ENCODE measurements around the gene CHID1.

CHID1 gene

DNA sequence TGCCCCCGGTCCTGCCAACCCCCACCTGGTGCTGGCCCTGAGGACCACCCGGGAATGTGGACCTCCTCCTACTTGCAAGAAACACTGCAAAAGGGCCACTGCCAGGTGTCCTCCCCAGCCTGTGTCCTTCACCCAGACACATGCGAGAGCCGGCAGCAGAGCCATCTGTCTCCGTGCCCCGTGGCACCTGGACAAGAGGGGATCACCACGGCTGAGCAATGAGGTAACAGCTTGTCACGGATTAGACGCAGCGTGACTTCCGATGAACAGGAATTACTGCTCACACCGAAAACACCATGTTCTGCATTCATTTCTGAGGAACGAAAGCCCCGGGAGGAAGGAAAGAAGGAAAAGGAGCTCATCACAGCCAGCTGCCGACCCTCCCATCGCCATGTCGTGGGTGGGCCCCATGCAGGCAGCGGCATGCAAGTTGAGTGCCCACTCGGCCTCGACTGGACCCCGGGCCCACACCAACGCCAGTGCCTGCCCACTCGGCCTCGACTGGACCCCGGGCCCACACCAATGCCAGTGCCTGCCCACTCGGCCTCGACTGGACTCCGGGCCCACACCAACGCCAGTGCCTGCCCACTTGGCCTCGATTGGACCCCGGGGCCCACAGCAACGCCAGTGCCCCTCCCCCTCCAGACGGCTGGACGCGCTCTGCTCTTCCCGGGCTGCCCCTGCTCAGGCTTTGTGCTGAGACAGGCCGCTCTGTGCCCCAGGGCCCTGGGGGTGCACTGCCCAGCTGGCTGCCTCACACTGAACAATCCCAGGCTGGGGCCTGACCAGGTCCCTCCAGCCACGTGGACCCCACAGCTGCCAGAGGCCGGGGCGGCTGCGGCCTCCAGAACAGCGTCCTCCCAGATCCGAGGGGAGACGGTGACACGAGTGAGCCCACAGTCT lies 22.0 kb downstream of the CHID1 start:
- no peak for DNase-seq (ENCODE audit: low read depth in 2 of 2)

DNA sequence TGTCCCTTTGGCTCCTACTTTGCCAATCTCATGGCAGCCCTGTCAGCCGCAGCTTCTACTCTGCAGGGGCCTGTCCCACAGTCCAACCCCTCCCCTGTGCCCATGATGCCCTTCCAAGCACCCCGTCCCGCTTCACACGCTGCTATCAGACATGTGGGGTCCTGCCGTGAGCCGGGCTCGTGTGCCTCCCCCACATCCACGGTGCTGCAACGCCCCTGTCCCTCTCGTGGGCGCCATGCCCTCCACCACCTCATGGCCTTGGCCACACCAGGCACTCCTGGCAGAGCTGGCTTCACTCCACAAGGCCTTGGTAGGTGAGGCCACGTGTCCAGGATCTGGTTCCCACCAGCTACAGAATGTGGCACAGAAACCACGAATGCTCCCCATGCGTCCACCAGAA lies 23.0 kb downstream of the CHID1 start:
- no peak for DNase-seq (ENCODE audit: low read depth in 2 of 2)

DNA sequence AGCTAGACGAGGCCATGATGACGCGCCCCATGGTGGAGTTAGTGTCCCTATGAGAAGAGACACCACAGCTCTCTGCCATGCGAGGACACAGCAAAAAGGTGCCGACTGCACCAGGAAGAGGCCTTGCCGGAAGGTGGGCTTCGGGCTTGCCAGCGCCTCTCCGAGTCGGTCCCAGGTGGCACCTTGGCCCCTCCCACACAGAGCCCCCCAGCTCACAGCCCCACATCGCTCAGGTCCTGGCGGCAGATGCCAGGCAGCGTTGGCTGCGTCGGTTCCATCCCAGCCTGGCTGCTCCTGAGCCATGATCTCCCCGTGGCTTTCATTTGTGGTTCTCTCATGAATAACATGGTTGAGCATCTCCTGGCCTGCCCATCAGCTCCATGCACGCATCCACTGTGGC lies 24.0 kb downstream of the CHID1 start:
- no peak for DNase-seq (ENCODE audit: low read depth in 2 of 2)

DNA sequence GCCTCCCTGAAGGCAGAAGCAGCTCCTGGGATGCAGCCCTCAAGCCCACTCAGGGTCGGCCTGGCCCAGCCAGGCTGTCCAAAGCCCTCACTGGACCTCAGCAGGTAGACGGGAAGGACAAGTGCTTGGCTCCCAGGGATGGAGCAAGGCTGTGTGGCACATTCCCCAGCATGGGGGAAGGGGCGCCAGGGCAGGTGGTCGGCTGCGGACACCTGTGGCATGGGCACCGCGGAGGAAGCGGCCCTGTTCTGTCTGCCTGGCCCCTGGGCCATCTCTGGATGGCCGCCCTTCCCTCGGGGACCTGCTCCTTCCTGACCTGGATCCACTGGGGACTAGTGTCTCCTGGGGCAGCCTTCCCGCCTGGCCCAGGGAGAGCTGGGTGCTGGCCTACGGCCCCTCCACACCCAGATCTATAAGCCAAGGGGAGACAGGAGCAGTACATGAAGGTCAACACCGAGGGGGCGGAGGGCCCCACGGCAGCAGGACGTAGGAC lies 26.0 kb downstream of the CHID1 start:
- DNase-seq (ENCODE audit: low read depth in 2 of 2), result no peak

DNA sequence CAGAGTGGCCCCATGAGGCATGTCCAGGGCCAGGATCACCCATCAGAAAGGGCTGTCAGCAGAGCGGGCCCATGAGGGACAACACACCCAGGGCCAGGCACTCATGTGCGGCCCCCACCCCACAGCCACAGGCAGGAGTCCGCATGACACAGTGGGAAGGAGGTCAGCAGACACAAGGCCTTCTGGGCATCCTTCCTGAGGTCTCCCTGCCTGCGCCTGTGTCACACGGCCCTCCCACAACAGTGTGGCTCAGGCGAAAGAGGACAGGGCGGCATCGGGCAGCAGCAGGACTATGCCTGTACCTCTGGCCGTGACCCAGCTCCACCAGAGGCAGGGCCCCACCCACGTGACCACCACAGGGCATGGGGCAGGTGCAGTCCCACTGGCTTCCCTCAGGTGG lies 27.1 kb downstream of the CHID1 start:
- no peak for DNase-seq (ENCODE audit: low read depth in 2 of 2)

DNA sequence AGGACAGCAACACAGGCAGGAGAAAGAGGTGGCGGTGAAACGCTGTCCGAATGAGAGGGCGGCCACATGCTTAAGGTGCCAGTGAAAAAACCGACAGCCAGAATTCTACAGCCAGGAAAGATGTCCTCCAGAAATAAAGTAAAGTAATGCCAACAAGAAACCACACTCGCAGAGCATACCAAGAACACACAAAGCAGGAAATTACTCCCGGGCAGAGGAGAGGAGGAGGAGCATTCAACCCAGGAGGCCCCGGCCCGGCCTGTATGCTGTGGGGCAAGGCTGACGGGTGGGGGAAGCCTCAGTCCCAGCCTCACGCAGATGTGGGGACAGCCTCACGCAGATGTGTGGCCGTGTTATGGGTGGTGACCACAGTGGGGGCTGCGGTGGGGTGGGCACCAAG lies 28.0 kb downstream of the CHID1 start:
- no peak for DNase-seq (ENCODE audit: low read depth in 2 of 2)

DNA sequence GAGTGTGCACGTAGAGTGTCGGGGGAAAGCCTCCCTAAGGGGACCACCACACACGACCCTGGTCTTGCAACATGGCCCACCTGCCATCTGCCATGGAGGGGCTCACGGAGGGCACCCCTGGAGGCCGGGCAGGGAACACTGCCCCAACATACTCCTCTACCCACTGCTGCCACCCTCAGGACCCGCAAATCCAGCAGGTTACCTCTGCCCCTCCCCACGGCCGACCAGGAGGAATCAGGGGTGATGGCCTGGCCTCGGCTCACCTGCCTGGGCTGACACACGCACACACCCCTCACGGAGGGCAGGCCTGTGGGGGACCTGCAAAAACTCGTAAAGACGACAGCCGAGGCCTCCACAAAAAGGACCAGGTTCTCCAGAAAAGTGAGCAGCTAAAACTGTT lies 30.2 kb downstream of the CHID1 start:
- no peak for DNase-seq (ENCODE audit: low read depth in 2 of 2)

DNA sequence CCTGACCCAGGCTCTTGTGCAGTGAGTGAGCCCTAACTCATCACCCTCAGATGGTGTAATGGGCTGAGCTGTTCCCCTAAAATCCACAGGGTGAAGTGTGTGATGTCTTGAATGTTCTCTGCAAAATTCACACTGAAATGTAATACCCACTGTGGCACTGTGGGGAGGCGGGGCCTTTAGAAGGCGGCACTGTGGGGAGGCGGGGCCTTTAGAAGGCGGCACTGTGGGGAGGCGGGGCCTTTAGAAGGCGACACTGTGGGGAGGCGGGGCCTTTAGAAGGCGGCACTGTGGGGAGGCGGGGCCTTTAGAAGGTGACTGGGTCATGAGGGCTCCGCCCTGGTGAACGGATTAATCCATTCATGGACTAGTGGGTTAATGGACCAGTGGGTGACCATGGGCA lies 33.0 kb downstream of the CHID1 start:
- DNase-seq (ENCODE audit: low read depth in 2 of 2), result no peak

DNA sequence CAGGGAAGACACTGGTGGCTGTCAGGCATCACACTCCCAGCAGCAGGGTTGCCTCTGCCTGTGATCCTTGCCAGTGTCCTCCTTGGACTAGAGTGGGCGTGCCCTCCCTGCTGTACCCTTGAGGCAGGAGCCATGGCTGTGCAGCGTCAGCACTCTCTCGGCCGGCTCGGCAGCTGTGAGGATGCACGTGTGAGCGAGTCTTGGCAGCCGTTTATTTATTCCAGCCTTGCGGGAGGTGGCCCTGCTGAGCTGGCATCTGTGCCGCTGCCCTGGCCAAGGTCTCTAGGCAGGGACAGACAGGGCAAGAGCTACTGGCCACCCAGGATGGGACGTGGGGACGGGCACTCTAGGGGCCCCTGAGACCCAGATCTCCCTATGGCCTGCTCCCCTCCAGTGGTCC lies 34.1 kb downstream of the CHID1 start:
- DNase-seq (ENCODE audit: low read depth in 2 of 2), result no peak

DNA sequence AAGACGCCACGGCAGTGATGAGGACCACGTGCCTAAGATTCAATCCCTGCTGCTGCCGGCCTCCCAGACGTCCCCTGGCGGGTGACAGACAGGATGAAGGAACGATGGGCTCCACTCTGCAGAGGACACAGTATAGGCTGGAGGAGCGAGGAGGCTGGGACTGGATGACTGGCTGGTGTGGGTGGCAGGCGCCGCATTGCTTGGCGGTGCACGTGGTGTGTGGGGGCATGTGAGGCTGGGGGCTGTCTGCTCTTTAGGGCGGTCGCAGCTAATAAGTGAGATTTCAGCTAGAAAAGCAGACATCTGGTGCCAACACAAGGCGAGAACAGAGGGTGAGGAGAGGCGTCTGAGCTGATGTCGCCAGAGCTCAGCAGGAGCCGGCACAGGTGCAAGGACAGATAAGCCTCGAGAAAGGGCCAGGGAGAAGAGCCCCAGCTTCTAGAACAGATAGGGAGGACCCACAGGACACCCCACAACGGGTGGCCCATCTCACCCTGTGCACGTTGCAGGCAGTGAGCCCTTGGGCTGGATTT lies 34.8 kb downstream of the CHID1 start:
- no peak for DNase-seq (ENCODE audit: low read depth in 2 of 2)

DNA sequence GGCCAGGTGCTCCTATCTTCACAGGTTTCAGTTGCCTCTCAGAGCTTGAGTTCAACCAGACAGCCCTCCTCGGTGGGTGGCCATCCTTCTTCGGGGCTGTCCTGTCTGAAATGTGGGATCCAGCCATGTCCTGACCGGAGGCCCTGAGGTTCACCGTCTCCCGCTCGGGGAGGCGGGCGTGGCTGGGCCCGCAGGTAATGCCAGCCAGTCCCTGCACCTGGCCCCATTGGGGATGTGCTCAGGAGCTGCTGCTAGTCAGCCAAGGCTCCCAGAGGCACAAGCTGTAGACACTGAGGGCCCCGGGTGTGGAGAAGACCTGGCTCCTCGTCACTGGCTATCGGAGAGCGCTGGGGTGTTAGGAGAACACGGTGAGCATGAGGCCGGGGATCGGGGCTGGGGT lies 35.4 kb downstream of the CHID1 start:
- DNase-seq (ENCODE audit: low read depth in 2 of 2), result no peak

DNA sequence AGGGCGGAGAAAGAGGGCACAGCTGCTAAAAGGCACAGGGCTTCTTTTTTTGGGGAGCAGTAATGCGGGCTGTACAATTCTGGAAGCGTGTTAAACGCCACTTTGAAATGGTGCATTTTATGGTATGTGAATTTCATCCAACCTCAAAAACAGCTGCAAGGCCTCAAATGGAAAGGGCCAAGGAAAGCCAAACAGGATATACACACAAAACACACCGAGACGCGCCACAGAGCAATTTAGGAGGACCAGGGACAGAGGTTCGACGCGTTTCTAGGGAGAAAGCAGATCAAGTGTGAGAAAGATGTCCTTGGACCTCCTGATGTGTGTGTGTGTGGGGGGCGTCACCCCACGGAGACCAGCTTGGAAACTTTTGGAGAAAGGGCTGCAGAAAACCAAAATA lies 36.9 kb downstream of the CHID1 start:
- no peak for DNase-seq (ENCODE audit: low read depth in 2 of 2)

DNA sequence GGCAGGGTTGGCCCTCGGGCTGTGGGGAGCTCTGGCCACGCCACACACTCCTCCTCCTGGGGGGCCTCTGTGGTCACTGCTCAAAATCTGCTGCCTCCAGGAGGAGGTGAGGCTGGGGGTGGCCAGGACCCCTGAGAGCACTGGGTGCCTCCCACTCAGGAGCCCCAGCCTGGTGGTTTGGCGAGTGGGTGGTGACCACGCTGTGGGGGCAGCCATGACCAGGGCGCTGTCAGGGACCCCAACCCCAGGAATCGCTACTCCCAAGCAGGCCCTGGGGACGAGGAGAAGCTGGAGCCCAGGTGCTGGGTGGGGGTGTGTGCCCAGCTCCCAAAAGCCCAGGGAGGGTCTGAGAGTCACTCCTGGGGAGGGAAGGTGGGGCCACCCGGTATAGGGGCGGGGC lies 37.8 kb downstream of the CHID1 start:
- no peak for DNase-seq (ENCODE audit: low read depth in 2 of 2)

DNA sequence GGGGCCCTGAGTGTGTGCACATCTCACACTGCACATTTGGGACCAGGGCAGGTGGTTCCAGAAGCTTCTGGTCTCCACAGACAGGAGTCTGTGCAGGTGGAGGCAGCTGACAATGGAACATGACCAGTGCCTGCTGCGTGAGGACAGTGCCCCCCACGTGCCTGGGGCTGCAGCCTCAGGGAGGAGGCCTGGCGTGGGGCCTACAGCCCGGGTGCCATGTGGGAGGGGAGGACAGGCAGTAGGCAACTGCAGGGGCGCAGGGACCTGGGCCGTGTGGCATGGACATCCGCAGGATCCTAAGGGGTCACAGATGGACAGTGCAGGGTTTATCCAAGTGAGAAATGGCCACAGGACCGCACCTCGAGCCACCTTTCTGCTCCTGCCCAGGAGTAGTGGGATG lies 39.1 kb downstream of the CHID1 start:
- DNase-seq (ENCODE audit: low read depth in 2 of 2), result no peak

DNA sequence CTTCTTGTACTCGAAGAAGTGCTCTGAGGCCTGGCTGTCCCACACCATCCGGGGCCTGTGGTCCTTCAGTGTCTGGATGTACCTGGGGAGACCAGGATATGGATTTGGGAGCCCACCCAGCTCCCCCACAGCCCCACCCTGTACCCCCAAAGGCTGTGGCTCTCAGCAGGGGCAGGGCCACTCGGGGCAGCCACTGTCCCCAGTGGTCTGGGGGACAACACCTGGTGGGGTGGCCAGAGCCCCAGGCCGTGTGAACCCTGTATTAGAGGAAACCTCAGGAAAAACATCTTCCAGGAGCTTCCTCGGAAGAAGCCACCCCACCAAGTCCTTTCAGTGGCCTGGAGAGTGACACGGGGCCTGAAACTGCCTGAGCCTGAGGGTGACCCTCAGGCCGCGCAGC lies 40.2 kb downstream of the CHID1 start:
- DNase-seq (ENCODE audit: low read depth in 2 of 2), result no peak

DNA sequence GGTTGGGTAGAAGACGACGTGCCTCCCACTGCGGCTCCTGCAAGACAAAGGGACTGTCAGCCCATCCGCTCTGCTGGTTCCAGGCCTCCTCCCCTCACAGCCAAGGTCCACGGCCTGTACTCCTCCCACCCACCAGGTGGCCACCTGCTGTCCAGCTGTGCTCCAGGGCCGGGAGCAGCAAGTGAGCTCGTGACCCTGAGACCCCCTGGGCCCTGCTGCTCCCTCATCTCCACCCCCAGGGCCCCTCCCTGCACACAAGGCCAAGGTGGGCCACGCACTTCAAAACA lies 40.5 kb downstream of the CHID1 start:
- DNase-seq (ENCODE audit: low read depth in 2 of 2), result no peak

DNA sequence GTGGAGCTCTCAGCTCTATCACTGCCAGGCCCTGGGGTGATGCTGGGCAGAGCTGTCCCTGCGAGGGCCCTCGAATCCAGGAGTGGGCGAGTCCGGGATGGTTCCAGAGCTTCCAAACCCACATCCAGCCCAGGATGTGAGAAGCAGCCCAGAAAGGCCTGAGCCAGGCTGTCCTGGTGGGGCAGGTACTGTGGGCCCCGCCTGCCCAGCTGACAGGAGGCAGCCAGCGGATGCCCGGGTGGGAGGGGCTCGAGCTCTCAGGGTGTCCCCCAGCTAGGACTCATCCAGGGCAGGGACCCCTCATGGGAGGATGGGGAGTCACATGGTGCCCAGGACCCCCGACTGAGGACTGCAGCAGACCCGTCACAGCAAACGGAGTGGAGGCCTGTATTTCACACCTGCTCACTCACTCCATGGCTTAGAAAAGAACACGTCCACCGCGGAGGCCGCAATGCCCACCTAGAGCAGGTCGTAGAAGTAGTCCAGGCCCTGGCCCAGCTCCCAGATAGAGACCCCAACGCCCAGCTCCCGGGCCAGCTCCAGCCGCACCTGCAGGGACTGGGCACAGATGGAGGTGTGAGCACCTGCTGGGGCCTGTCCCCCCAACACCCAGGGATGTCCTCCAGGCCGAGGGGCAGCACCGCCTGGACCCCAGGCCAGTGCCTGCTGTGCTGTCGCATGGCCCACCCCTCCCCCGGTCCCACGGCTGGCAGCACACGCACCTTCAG lies 41.0 kb downstream of the CHID1 start:
- DNase-seq (ENCODE audit: low read depth in 2 of 2), result no peak

DNA sequence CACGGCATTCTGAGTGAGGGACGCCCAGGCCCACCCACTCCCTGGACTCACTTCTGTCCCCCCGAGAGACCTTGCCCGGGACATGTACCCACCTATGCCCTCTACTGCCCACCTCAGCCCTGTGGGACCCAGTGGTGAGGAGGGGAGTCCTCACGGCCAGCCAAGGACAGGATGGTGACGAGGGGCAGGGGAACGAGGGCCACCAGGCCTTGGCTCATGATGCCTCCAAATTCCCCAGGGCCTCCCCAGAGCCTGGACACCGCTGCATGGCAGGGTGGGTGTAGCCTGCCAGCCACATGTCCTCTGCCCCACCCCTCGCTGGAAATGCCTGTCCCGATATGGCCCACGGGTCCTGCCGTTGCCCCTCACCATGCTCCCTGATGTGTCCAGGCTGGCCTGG lies 41.8 kb downstream of the CHID1 start:
- no peak for DNase-seq (ENCODE audit: low read depth in 2 of 2)

DNA sequence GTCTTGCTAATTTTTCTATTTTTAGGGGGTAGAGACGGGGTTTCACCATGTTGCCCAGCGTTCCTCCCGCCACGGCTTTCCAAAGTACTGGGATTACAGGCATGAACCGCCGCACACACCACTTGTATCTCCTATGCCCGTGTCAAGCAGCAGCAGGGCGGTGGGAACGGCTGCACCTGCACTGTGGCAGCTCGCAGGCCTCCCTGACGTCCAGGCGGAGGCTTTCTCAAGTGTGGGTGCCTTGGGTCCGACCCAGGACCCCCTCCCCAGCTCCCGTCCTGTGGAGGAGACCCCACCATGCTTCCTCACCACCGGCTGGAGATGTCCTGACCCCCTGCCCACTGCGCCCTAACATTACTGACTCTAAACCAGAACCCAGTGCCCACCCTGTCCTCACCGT lies 42.2 kb downstream of the CHID1 start:
- DNase-seq (ENCODE audit: low read depth in 2 of 2), result no peak

DNA sequence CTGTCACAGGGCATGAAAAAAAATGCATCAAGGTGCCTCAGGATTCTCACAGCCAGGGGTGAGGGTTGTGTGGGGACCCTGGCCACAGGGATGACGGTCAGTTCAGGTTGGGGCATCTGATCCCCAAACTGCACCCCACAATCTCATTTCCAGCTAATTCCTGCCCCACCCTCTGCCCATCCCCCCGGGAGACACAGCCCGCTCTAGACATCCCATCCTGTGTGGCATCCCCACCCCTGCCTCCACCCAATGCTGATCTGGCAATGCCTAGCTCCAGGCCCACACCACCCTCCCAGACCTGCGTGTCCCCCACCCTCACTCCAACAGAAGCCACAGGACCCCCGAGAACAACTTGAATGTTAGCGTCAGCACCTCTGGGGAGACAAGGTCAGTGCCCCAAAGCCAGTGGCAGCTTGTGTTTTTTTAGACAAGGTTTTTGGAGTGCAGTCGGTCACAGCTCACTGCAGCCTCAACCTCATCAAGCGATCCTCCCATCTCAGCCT lies 42.7 kb downstream of the CHID1 start:
- no peak for DNase-seq (ENCODE audit: low read depth in 2 of 2)

DNA sequence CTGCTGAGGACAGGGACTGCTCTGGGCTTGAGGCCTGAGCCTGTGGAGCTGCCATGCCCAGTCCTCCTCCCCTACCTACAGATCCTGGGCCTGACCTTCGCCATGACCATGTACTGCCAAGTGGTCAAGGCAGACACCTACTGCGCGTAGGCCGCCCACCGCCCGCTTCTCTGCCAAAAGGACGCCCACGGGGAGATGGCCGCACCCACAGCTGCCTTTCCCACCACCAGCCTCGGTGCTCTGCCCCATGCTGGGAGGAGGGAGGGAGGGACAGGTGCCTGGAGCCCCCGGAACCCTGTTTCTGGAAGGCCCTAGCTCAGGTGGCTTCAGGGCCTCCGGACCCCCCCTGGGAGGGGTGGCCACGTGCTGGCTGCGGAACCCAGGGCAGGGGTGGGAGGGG lies 44.1 kb downstream of the CHID1 start:
- DNase-seq (ENCODE audit: low read depth in 2 of 2), result no peak

DNA sequence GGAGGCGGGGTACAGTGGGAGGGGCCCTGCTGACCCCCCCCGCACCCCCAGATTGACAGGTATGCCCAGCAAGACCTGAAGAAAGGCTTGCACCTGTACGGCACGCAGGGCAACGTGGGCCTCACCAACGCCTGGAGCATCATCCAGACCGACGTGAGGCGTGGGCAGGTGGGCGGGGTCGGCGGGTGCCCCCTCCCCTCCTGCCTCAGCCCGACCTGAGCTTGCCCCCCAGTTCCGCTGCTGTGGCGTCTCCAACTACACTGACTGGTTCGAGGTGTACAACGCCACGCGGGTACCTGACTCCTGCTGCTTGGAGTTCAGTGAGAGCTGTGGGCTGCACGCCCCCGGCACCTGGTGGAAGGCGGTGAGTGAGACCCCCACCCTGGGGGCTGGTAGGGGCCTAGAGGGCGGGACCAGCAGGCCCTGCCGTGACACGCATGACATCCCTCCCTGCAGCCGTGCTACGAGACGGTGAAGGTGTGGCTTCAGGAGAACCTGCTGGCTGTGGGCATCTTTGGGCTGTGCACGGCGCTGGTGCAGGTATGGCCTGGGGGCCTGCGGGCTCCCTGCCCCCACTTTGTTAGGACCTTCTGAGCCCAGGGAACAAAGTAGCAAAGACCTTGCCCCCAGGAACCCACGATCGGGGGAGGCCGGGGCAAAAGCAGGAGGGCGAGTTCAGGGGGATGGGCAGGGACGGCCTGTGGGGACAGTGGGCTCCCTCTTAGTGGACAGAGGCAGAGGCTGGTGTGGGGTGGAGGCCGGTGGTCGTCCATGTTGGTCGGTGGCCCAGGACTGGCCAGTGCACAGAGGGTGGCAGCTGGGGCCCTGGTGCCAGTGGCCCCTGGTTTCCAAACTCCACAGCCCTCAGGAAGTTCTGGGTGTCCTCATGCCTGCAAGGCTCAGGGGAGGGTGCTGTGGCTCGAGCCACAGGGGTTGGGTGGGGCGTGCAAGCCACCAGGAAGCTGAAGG lies 44.9 kb downstream of the CHID1 start:
- no peak for DNase-seq (ENCODE audit: low read depth in 2 of 2)
